IPS-18a (cell line): ENCODE measurements around the gene APLP2.
"Not testable (repeated sequence)": the region's sequence is repeated elsewhere in the genome, so short reads cannot be mapped to it uniquely, and the experiment has no call there.

Experiments used
- H3K27ac ChIP-seq: one replicate; pipeline ENCODE4 v1.5.1; 2013; ENCODE audit warnings: low read length
- H3K27me3 ChIP-seq: one replicate; pipeline ENCODE4 v1.6.1; 2013; ENCODE audit warnings: mild to moderate bottlenecking, low read length; ENCODE audit not compliant: control insufficient read depth, insufficient read depth
- H3K36me3 ChIP-seq: one replicate; pipeline ENCODE4 v1.6.1; 2013; ENCODE audit warnings: low read depth, low read length; ENCODE audit not compliant: control insufficient read depth
- H3K4me1 ChIP-seq: one replicate; pipeline ENCODE4 v1.6.1; 2013; ENCODE audit warnings: low read depth, low read length; ENCODE audit not compliant: control insufficient read depth
- H3K4me3 ChIP-seq: one replicate; pipeline ENCODE4 v1.5.1; 2013; ENCODE audit warnings: low read length
- H3K9ac ChIP-seq: one replicate; pipeline ENCODE4 v1.6.1; 2013; ENCODE audit warnings: mild to moderate bottlenecking, low read length, moderate library complexity
- H3K9me3 ChIP-seq: one replicate; pipeline ENCODE4 v1.6.1; 2013; ENCODE audit warnings: low read depth, low read length; ENCODE audit not compliant: control insufficient read depth

APLP2 gene

DNA sequence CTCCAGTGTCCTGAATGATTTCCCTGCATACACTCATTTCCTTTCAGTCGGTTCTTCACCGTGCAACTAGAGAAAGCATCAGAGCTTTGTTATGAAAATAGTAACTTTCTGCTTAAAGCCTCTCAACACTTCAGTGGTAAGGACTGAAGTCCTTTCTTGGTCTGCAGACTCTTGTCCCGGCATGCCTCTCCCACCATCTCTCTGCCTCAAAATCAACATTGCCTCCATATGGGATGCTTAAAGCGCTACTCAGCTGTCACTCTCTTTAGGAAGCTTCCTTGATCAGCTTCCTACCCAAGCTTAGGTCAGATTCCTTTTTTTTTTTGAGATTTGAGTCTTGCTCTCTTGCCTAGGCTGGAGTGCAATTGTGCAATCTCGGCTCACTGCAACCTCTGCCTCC, 36.7 kb downstream of the APLP2 start:
- no peak overlapping the region for H3K27ac ChIP-seq
- no peak overlapping the region for H3K4me3 ChIP-seq
- peaks cover 5% of the 10 kb centered on the region for H3K4me1 ChIP-seq
- H3K9me3 ChIP-seq = no peaks in the 10 kb centered on the region
- no peak overlapping the region for H3K9ac ChIP-seq
- H3K36me3 ChIP-seq = peaks cover 18% of the 10 kb centered on the region
- H3K27me3 ChIP-seq = no peaks in the 10 kb centered on the region

GRCh38 chr11:130108671-130109070, 39.0 kb downstream of the APLP2 start:
- H3K27ac ChIP-seq, H3K4me3 ChIP-seq, H3K9me3 ChIP-seq, H3K4me1 ChIP-seq, H3K9ac ChIP-seq, H3K27me3 ChIP-seq: not testable (repeated sequence)
- peaks cover 36% of the 10 kb centered on the region for H3K36me3 ChIP-seq

DNA sequence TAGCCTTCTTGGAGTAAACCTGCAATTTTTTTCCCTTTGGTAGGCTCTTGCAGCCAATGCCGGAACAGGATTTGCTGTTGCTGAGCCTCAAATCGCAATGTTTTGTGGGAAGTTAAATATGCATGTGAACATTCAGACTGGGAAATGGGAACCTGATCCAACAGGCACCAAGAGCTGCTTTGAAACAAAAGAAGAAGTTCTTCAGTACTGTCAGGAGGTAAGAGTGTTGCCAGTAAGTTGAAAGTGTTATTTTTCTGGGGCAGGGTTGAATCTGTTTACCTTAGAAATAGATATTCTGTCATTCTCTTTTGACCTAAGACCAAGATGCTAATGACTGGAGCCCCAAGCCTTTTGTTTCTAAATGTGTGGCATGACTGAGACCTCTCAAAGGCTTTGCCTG, 39.7 kb downstream of the APLP2 start:
- no peak overlapping the region for H3K9ac ChIP-seq
- no peak overlapping the region for H3K27ac ChIP-seq
- no peaks in the 10 kb centered on the region for H3K4me1 ChIP-seq
- H3K27me3 ChIP-seq = no peaks in the 10 kb centered on the region
- no peaks in the 10 kb centered on the region for H3K9me3 ChIP-seq
- H3K36me3 ChIP-seq = peaks cover 36% of the 10 kb centered on the region
- H3K4me3 ChIP-seq = no peak overlapping the region

- Histone ChIP-seq H3K27ac (no peak overlapping the region), H3K4me3 (no peak overlapping the region), H3K36me3 (peaks cover 36% of the 10 kb centered on the region), H3K9me3 (no peaks in the 10 kb centered on the region), H3K4me1 (no peaks in the 10 kb centered on the region), H3K9ac (no peak overlapping the region), H3K27me3 (no peaks in the 10 kb centered on the region)
Observed at GRCh38 chr11:130110339-130111108, 40.8 kb downstream of the APLP2 start.

DNA sequence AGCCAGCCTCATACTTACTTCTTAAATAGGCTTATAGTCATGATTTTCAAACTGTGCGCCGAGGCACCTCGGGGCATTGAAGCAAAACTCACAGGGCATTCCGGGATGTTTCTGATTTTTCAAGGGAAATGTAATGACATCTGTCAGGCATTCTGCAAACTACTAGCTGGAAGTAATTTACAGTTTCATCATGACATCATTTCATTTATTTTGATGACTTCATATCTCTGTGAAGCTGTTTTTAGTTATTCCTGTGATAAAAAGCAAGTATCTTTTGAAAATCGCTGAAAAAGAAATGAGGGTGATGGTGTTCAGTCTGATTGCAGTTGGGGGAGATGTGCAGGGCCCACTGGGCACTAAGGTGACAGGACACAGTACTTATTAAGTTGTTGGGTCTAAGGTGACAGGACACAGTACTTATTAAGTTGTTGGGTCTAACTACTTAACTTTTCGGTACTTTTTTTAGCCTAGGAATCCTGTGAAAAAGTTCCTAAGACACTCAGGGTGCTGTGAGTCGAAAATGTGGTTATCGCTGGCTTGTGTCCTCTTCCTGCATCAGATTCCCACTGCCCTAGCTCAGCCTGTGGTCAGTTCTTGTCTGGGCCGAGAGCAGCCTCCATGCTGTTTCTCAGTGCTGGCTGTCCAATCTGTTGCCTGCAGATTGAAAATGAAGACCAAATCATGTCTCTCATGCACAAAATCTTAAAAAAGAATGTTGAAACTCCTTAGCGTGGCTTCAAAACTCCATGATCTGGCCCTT, 42.6 kb downstream of the APLP2 start:
- peaks cover 36% of the 10 kb centered on the region for H3K36me3 ChIP-seq
- no peak overlapping the region for H3K4me3 ChIP-seq
- H3K27me3 ChIP-seq = no peaks in the 10 kb centered on the region
- H3K9ac ChIP-seq = no peak overlapping the region
- H3K9me3 ChIP-seq = no peaks in the 10 kb centered on the region
- no peaks in the 10 kb centered on the region for H3K4me1 ChIP-seq
- no peak overlapping the region for H3K27ac ChIP-seq

- Histone ChIP-seq H3K9ac (no peak overlapping the region), H3K27me3 (no peaks in the 10 kb centered on the region), H3K27ac (no peak overlapping the region), H3K9me3 (no peaks in the 10 kb centered on the region), H3K4me3 (no peak overlapping the region), H3K36me3 (peaks cover 36% of the 10 kb centered on the region), H3K4me1 (no peaks in the 10 kb centered on the region)
Observed at GRCh38 chr11:130114281-130114680, 44.6 kb downstream of the APLP2 start.

DNA sequence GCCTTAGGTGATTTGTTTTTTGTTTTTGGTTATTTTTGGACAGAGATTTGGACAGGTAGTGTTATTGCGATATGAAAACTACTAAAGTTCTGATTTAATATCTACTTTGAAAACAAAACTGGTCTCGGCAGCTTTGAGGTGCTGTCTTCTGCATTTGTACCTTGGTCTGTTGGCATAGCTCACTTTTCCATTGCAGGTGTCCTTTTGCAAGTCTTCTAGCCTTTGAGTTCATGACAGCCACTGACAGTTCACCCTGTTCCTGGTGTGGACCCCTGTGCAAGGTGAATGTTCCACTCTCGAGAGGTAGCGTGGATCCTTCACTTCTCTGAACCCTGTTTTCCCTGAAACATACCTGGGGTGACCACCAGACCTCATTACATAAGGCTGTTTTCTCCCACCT, 45.0 kb downstream of the APLP2 start:
- no peak overlapping the region for H3K9ac ChIP-seq
- no peaks in the 10 kb centered on the region for H3K4me1 ChIP-seq
- H3K36me3 ChIP-seq = peaks cover 35% of the 10 kb centered on the region
- no peaks in the 10 kb centered on the region for H3K27me3 ChIP-seq
- no peak overlapping the region for H3K27ac ChIP-seq
- H3K4me3 ChIP-seq = no peak overlapping the region
- H3K9me3 ChIP-seq = no peaks in the 10 kb centered on the region

GRCh38 chr11:130115218-130115617, 45.5 kb downstream of the APLP2 start:
- H3K27ac ChIP-seq = no peak overlapping the region

GRCh38 chr11:130118165-130118564, 48.5 kb downstream of the APLP2 start:
- no peaks in the 10 kb centered on the region for H3K27me3 ChIP-seq
- H3K4me3 ChIP-seq = no peak overlapping the region
- H3K9me3 ChIP-seq = no peaks in the 10 kb centered on the region
- H3K36me3 ChIP-seq = peaks cover 26% of the 10 kb centered on the region
- no peaks in the 10 kb centered on the region for H3K4me1 ChIP-seq
- H3K27ac ChIP-seq = no peak overlapping the region
- no peak overlapping the region for H3K9ac ChIP-seq

More at GRCh38 chr11:130115218-130115617, 45.5 kb downstream of the APLP2 start:
- Histone ChIP-seq H3K9me3 (no peaks in the 10 kb centered on the region), H3K27me3 (no peaks in the 10 kb centered on the region), H3K4me3 (no peak overlapping the region), H3K36me3 (peaks cover 32% of the 10 kb centered on the region), H3K9ac (no peak overlapping the region), H3K4me1 (no peaks in the 10 kb centered on the region)

DNA sequence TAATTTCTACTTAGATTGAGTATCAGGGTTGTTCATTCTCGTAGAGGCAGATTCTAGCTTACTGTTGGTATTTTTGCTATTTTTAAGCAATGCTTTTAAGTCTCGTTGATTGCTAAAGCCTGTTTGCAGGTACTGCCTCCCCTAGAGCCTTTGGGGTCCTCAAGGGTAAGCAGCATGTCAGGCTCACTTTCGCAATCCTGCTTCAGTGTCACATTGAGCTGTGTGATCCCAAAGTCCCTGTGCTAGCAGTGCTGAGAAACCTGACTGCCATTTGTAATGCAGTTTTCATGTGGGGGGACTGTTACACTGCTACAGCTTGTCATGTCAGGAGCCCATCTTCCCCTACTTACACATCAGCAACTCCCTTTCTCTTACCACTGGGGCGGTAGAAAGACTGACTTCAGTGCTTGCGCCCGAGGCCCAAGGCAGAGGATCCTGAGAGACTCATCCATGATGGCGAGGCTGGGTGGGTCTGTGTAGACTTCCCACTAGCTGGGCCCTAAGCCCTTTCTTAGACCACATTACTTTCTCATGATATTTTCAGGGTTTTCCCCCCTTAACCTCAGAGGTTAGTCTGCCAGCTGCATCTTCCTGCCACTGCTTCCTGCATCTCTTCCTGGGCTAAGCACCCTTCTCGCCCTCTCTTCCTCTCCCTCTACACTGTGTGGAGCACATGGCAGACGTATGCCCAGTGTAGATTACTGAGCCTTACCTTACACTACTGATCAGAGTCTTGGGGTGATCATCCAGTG, 49.1 kb downstream of the APLP2 start:
- Histone ChIP-seq H3K27me3 (no peaks in the 10 kb centered on the region), H3K36me3 (peaks cover 29% of the 10 kb centered on the region), H3K4me1 (no peaks in the 10 kb centered on the region), H3K27ac (no peak overlapping the region), H3K4me3 (no peak overlapping the region), H3K9ac (no peak overlapping the region), H3K9me3 (no peaks in the 10 kb centered on the region)

GRCh38 chr11:130120045-130120444, 50.4 kb downstream of the APLP2 start:
- Histone ChIP-seq H3K27ac (no peak overlapping the region), H3K9ac (no peak overlapping the region), H3K4me1 (no peaks in the 10 kb centered on the region), H3K4me3 (no peak overlapping the region), H3K36me3 (peaks cover 40% of the 10 kb centered on the region), H3K27me3 (no peaks in the 10 kb centered on the region), H3K9me3 (no peaks in the 10 kb centered on the region)
